GM12878 (cell line): Measurements from ENCODE around the gene PTPN5. TPM values are rescaled to one million over a fixed set of nuclear protein-coding genes. Genes with fewer than 3 reads are reported as not detected.

Experiments used
- BHLHE40 ChIP-seq, 2 experiments: fragments of 450-650 bp in 1 of 2; IDR thresholded peaks; 2 replicates each; pipeline ENCODE4 v1.6.1; 2011 to 2017; ENCODE audit warnings: low read depth in 2 of 2, borderline replicate concordance in 1 of 2, improper control_type of control experiment in 1 of 2, low read length in 1 of 2, mild to moderate bottlenecking in 1 of 2
- BRCA1 ChIP-seq: IDR thresholded peaks from 2 replicates; pipeline ENCODE4 v1.6.1; 2011; ENCODE audit warnings: low read depth, low read length, improper control_type of control experiment
- CBX3 ChIP-seq: fragments of 200-600 bp; sonication (generic); IDR thresholded peaks from 2 replicates; pipeline ENCODE4 v1.6.1; 2016; ENCODE audit warnings: low read depth, borderline replicate concordance
- CREB1 ChIP-seq: IDR thresholded peaks from 2 replicates; pipeline ENCODE4 v1.6.1; 2012; ENCODE audit warnings: low read depth, mild to moderate bottlenecking, inconsistent platforms
- CTCF ChIP-seq, 3 experiments: IDR thresholded peaks in 2 of 3; conservative IDR thresholded peaks in 1 of 3; 2 replicates each; pipeline ENCODE4 v1.5.1; 2011; ENCODE audit warnings: low read depth in 3 of 3, low read length in 3 of 3, mild to moderate bottlenecking in 3 of 3, control low read depth in 2 of 3, moderate library complexity in 2 of 3, inconsistent platforms in 1 of 3, mixed read lengths in 1 of 3; ENCODE audit not compliant: control insufficient read depth in 2 of 3, insufficient read depth in 1 of 3; ENCODE audit errors: extremely low read depth in 1 of 3
- EP300 ChIP-seq, 2 experiments: fragments of 150-350 bp in 1 of 2; IDR thresholded peaks; 2 replicates each; pipeline ENCODE4 v1.6.1; 2011 to 2012; ENCODE audit warnings: low read depth in 2 of 2, low read length in 2 of 2, borderline replicate concordance in 1 of 2, improper control_type of control experiment in 1 of 2, inconsistent platforms in 1 of 2; ENCODE audit not compliant: control insufficient read depth in 1 of 2
- ESRRA ChIP-seq: IDR thresholded peaks from 2 replicates; pipeline ENCODE4 v1.6.1; 2012; ENCODE audit warnings: mild to moderate bottlenecking, low read length, improper control_type of control experiment
- FOXM1 ChIP-seq: IDR thresholded peaks from 2 replicates; pipeline ENCODE4 v1.6.1; 2012; ENCODE audit warnings: low read depth, mild to moderate bottlenecking, inconsistent platforms, low read length, moderate library complexity
- MAX ChIP-seq: IDR thresholded peaks from 2 replicates; pipeline ENCODE4 v1.6.1; 2012; ENCODE audit warnings: low read depth, low read length, improper control_type of control experiment
- PBX3 ChIP-seq: IDR thresholded peaks from 2 replicates; pipeline ENCODE4 v1.6.1; 2011; ENCODE audit warnings: mild to moderate bottlenecking, low read depth, low read length, moderate library complexity; ENCODE audit not compliant: insufficient replicate concordance
- SIN3A ChIP-seq: IDR thresholded peaks from 2 replicates; pipeline ENCODE4 v1.6.1; 2012; ENCODE audit warnings: low read depth, low read length, improper control_type of control experiment
- TCF7 ChIP-seq: IDR thresholded peaks from 2 replicates; pipeline ENCODE4 v1.6.1; 2014; ENCODE audit warnings: antibody characterized with exemption, borderline replicate concordance
- ZSCAN29 ChIP-seq: fragments of 450-650 bp; IDR thresholded peaks from 2 replicates; pipeline ENCODE4 v1.6.1; 2017; ENCODE audit warnings: mild to moderate bottlenecking, moderate library complexity
- polyA plus RNA-seq, 11 experiments: library from polyadenylated mRNA; depleted of rRNA in 4 of 11; unstranded in 6 of 11; stranded (reverse) in 5 of 11; fragments of >200 nt; fragmentation: Nextera tagmentation in 4 of 11; fragmentation: Illumina TruSeq in 1 of 11; extraction: Ambion mirVana in 4 of 11; extraction: Trizol in 1 of 11; gene quantifications; 1 replicate in 1 of 11; 2 replicates in 10 of 11; pipeline versions ENCODE4 v1.2.1 to v1.2.3, GENCODE V29; 2011 to 2016; ENCODE audit warnings: inconsistent platforms in 2 of 11, missing spikeins in 2 of 11, low read depth in 1 of 11
- total RNA-seq, 4 experiments: library from RNA; depleted of rRNA in 3 of 4; stranded (reverse); fragments of >200 nt in 3 of 4; fragmentation: Illumina TruSeq in 1 of 4; extraction: Trizol in 1 of 4; gene quantifications; 2 replicates each; pipeline versions ENCODE4 v1.2.1 to v1.2.3, GENCODE V29; 2013 to 2021

Gene PTPN5
- total and polyA plus RNA-seq, 10 of the 15 experiments (the other 5 are each of a cell fraction or from before 2014, with no cell fraction given) = 0.04 to 0.06 (median 0.05) TPM; not detected in 7

GRCh38 chr11:18780329-18780728, 11.3 kb downstream of the PTPN5 start (continued):
- TF ChIP-seq BHLHE40 (IDR thresholded peaks at IDR 0.05; ENCODE audit: borderline replicate concordance in 1 of 2, low read depth in 2 of 2, low read length in 1 of 2) = no peak
- no peak for TF ChIP-seq CREB1
- TF ChIP-seq CTCF (IDR thresholded peaks at IDR 0.05 in 2 of 3, conservative IDR thresholded peaks at IDR 0.05 in 1 of 3; ENCODE audit: control insufficient read depth in 2 of 3, extremely low read depth in 1 of 3, insufficient read depth in 1 of 3, low read depth in 3 of 3, low read length in 3 of 3) = no peak
- no peak for TF ChIP-seq ESRRA
- no peak for TF ChIP-seq SIN3A
- TF ChIP-seq ZSCAN29 = no peak
- no peak for TF ChIP-seq EP300 (IDR thresholded peaks at IDR 0.05; ENCODE audit: borderline replicate concordance in 1 of 2, control insufficient read depth in 1 of 2, low read depth in 2 of 2, low read length in 2 of 2)
- no peak for TF ChIP-seq CBX3
- TF ChIP-seq FOXM1 = no peak
- TF ChIP-seq PBX3 = no peak
- no peak for TF ChIP-seq TCF7
- no peak for TF ChIP-seq BRCA1
- TF ChIP-seq MAX = no peak
